HG02610 (cell line): ENCODE measurements around the gene ZNF783.

Experiments
- ATAC-seq: cut with Tn5 transposase; IDR thresholded peaks from one replicate; pipeline ENCODE4 v1.9.1; 2021; ENCODE audit warnings: mild to moderate bottlenecking, moderate library complexity; ENCODE audit not compliant: unreplicated experiment

ZNF783 gene

GRCh38 chr7:149280151-149280550, 18.2 kb downstream of the ZNF783 start:
- ATAC-seq: no peak

- no peak for ATAC-seq
Observed at GRCh38 chr7:149280661-149281507, 18.9 kb downstream of the ZNF783 start.

- ATAC-seq: no peak
Observed at GRCh38 chr7:149281508-149282330, 19.7 kb downstream of the ZNF783 start.

DNA sequence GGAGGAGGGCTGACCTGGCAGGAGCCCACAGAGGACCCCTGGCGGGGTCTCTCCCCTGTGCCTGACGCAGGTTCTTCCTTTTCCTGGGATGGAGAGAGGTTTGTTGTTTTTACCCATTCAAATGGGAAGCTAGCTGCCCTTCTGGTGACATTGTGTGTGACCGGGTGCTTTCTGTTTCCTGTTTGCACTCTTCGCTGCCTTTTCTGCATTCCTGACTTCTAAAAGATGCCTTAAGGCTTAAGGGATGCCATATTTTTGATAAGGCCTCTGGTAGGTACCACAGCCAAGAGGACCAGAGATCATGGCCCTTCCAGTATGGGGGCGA, 20.3 kb downstream of the ZNF783 start:
- ATAC-seq: no peak

DNA sequence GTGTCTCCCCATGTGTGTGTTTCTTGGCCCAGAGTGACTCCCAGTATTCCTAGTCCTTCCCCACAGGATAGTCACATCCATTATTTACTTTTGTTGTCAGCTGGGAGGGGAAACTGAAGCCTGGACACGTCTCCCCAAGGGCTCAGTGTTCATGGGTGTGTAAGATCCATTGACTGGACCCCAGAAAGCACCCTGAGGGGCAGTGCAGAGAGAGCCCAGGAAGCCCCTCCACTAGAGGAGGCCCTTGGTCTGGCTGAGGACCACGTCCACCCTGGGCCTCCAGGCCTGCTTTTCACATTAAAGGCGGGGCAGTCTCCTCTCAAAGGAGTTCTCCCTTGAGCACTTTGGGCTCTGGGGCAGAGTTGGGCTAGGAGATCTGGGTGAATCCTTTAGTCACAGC, 21.3 kb downstream of the ZNF783 start:
- ATAC-seq: no peak

GRCh38 chr7:149284343-149284742, 22.3 kb downstream of the ZNF783 start:
- ATAC-seq: no peak

DNA sequence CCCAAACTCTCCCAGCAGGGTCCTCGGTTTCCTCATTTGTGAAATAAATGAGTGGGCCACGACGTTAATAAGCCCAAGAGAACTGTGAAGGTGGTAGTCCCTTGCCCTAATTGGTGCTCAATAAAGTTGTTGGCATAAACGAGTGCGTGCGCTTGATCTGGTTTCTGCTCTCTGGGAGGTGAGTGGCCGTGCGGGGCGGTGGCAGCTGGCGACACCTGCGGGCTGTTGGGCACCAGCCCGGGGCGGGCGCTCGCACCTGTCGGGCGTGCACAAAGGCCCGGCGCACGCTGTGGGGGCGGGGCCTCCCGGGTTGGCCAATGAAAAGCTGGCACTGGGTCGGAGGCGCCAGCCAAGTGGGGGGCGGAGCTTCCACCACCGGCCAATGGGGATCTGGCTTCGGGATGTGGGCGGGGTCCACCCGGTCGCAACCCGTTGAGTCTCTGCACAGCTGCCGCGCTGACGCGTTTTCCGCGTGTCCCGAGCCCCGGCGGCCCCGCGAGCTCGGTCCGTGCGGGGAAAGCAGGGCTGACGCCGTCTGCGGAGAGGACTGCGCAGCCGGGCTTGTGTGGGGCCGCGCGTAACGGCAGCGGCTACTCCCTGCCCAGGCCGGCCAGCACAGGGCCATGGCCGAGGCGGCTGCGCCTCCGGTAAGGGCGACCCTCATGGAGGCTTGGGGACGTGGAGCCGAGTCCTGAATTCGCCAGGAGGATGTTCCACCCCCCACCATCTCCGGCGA, 23.0 kb downstream of the ZNF783 start:
- ATAC-seq: peak; percentile 97

DNA sequence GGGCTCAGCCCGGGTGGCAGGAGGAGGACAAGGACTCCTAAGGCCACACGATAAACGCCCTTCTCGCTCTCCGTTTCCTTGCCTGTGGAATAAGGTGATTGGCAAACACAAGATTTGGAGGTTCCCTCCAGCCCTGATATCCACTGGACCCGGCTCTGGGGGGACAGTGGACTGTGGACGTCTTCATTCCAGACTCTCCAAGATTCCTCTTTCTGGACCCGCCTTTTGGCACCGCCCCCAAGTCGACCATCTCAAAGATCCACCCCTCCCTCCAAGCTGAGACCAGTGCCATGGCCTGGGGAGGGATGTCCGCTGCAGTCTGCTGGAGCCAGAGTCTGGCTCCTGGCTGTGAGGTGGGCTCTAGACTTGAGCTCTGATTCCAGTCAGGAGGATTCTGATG, 23.6 kb downstream of the ZNF783 start:
- no peak for ATAC-seq

- no peak for ATAC-seq
Observed at GRCh38 chr7:149286811-149287400, 24.9 kb downstream of the ZNF783 start.

DNA sequence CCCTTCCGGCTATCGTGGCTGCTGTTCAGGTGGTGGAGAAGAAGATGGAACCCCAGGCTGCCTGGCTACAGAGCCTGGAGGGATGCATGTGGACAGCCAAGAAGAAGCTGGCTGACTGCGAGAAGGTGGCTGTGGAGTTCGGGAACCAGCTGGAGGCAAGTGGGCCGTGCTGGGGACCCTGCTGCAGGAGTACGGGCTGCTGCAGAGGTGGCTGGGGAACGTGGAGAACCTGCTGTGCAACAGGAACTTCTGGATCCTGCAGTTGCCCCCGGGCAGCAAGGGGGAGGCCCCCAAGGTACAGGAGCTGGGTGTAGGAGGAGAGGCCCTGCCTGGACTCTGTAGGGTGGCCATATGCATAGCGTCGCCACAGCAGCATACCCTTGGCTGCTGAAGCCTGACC, 25.6 kb downstream of the ZNF783 start:
- no peak for ATAC-seq

GRCh38 chr7:149289262-149289661, 27.3 kb downstream of the ZNF783 start:
- ATAC-seq: no peak

GRCh38 chr7:149289856-149290255, 27.9 kb downstream of the ZNF783 start:
- no peak for ATAC-seq

DNA sequence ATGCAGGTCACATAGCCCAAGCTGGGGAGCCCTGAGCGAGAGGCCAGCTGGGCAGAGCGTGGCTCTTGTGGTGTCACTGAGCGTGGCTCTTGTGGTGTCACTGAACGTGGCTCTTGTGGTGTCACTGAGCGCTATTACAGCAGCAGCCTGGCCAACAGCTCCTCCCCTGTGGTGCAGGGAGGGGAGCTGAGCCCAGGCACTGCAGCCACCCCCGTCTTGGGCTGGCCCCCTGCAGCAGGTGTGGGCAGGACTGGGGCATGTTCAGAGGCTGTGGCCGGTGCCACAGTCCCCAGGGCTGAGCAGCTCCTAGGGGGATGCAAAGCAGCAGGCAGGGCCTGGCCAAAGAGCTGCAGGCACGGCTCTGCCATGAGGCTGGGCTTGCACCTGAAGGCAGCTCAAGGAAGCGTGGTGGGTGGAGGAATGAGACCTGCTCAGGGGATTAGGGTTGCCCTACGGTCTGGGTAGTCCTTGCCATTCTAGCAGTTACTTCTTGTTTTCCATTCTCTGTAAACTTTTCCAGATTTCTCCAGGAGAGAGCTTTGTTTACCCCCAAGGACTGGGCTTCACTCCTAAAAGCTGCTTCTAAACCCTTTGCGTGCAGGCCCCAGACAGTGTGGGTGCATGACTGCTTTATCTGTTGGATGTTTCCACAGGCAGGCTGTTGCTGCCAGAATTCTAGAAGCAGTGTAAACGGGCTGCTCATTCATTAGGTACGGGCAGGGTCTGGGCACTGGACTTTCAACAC, 29.2 kb downstream of the ZNF783 start:
- ATAC-seq: no peak

GRCh38 chr7:149291781-149292461, 29.9 kb downstream of the ZNF783 start:
- ATAC-seq: no peak

GRCh38 chr7:149292462-149292823, 30.4 kb downstream of the ZNF783 start:
- ATAC-seq: no peak

GRCh38 chr7:149293338-149293737, 31.3 kb downstream of the ZNF783 start:
- no peak for ATAC-seq

- no peak for ATAC-seq
Observed at GRCh38 chr7:149293946-149294633, 32.1 kb downstream of the ZNF783 start.

GRCh38 chr7:149294634-149295480, 32.9 kb downstream of the ZNF783 start:
- no peak for ATAC-seq

GRCh38 chr7:149295481-149295850, 33.5 kb downstream of the ZNF783 start:
- ATAC-seq: no peak
